H1 (cell line): ENCODE data around the gene STK11. TPM values are rescaled to one million over a fixed set of nuclear protein-coding genes. Genes with fewer than 3 reads are reported as not detected.

Source experiments
- CTCF ChIA-PET: fragments of 300-600 bp; sonication (Branson Sonifier 250); formaldehyde crosslinking; loops from one replicate; lab custom pipeline; 2021; ENCODE audit not compliant: partially characterized antibody; lab: Charles Lee
- POLR2A ChIA-PET: fragments of 300-600 bp; sonication (Branson Sonifier 250); formaldehyde crosslinking; loops from one replicate; lab custom pipeline; 2021; ENCODE audit warnings: inconsistent platforms; ENCODE audit not compliant: partially characterized antibody; lab: Charles Lee
- DNase-seq, 2 experiments: peaks; one replicate each; pipeline versions ENCODE4 v3.0.0 to v3.0.0-alpha.2; 2010 to 2022; ENCODE audit warnings: low spot score in 2 of 2, low read depth in 1 of 2, mixed read lengths in 1 of 2
- FAIRE-seq: peaks from 2 replicates; lab custom pipeline; 2011; peaks lifted over from hg19 to GRCh38; lab: Jason Lieb, UNC
- H2AFZ ChIP-seq: 2 replicates; pipeline ENCODE4 v1.8.1; 2012; ENCODE audit warnings: low read length, inconsistent platforms
- H2AK5ac ChIP-seq: 2 replicates; pipeline ENCODE4 v1.6.1; 2013; ENCODE audit warnings: low read depth, low read length
- H2BK120ac ChIP-seq: replicated peaks from 2 replicates; pipeline ENCODE3; 2013; ENCODE audit warnings: low read depth, low read length, inconsistent platforms
- H2BK12ac ChIP-seq: 2 replicates; pipeline ENCODE4 v1.6.1; 2013; ENCODE audit warnings: low read depth, low read length
- H2BK15ac ChIP-seq: 2 replicates; pipeline ENCODE4 v1.6.1; 2013; ENCODE audit warnings: low read length
- H2BK20ac ChIP-seq: 2 replicates; pipeline ENCODE4 v1.6.1; 2013; ENCODE audit warnings: low read length
- H2BK5ac ChIP-seq: 2 replicates; pipeline ENCODE4 v1.6.1; 2013; ENCODE audit warnings: low read depth, low read length
- H3K14ac ChIP-seq: 2 replicates; pipeline ENCODE4 v1.6.1; 2013; ENCODE audit warnings: inconsistent platforms; ENCODE audit not compliant: insufficient read length
- H3K18ac ChIP-seq: 2 replicates; pipeline ENCODE4 v1.6.1; 2013; ENCODE audit warnings: low read length; ENCODE audit errors: extremely low read depth
- H3K23ac ChIP-seq: 2 replicates; pipeline ENCODE4 v1.6.1; 2013; ENCODE audit warnings: inconsistent platforms; ENCODE audit not compliant: insufficient read length
- H3K23me2 ChIP-seq: 2 replicates; pipeline ENCODE4 v1.6.1; 2013; ENCODE audit warnings: low read depth, low read length
- H3K27ac ChIP-seq: 2 replicates; pipeline ENCODE4 v1.6.1; 2011; ENCODE audit warnings: low read depth, low read length, inconsistent platforms
- H3K27me3 ChIP-seq, 4 experiments: replicated peaks in 1 of 4; 1 replicate in 1 of 4; 2 replicates in 3 of 4; pipeline versions ENCODE4 v1.6.1 to v1.8.1; 2011 to 2013; ENCODE audit warnings: low read length in 3 of 4, mild to moderate bottlenecking in 3 of 4, inconsistent platforms in 2 of 4, mixed read lengths in 2 of 4, moderate library complexity in 1 of 4; ENCODE audit not compliant: control insufficient read depth in 3 of 4, insufficient read depth in 3 of 4; ENCODE audit errors: extremely low read depth in 1 of 4
- H3K36me3 ChIP-seq, 4 experiments: 2 replicates each; pipeline versions ENCODE4 v1.6.1 to v1.8.1; 2011 to 2013; ENCODE audit warnings: mild to moderate bottlenecking in 4 of 4, low read length in 3 of 4, moderate library complexity in 2 of 4, control low read depth in 1 of 4, inconsistent platforms in 1 of 4; ENCODE audit not compliant: insufficient read depth in 4 of 4, control insufficient read depth in 2 of 4
- H3K4ac ChIP-seq: replicated peaks from 2 replicates; pipeline ENCODE3; 2013; ENCODE audit warnings: low read length, low read depth, mixed read lengths, inconsistent platforms; ENCODE audit not compliant: insufficient read length
- H3K4me1 ChIP-seq, 4 experiments: replicated peaks in 1 of 4; 1 replicate in 1 of 4; 2 replicates in 3 of 4; pipeline versions ENCODE4 v1.6.1 to v1.8.1; 2011 to 2013; ENCODE audit warnings: low read length in 3 of 4, inconsistent platforms in 2 of 4, mixed read lengths in 1 of 4; ENCODE audit not compliant: insufficient read depth in 4 of 4, control insufficient read depth in 3 of 4
- H3K4me2 ChIP-seq, 2 experiments: 2 replicates each; pipeline versions ENCODE4 v1.6.1 to v1.8.1; 2011 to 2013; ENCODE audit warnings: low read depth in 2 of 2, low read length in 2 of 2, control low read depth in 1 of 2, inconsistent platforms in 1 of 2, mild to moderate bottlenecking in 1 of 2; ENCODE audit not compliant: insufficient read depth in 1 of 2
- H3K4me3 ChIP-seq, 4 experiments: fragments of 200-600, 300-600 bp in 1 of 4; sonication (generic), shearing (Covaris generic), sonication (Bioruptor Twin) in 1 of 4; 2 replicates each; pipeline versions ENCODE4 v1.5.1 to v1.8.1; 2011 to 2016; ENCODE audit warnings: low read length in 4 of 4, low read depth in 3 of 4, control low read depth in 2 of 4, inconsistent platforms in 2 of 4, mild to moderate bottlenecking in 2 of 4, mixed read lengths in 1 of 4, moderate library complexity in 1 of 4; ENCODE audit not compliant: insufficient read depth in 2 of 4; ENCODE audit errors: extremely low read depth in 1 of 4
- H3K56ac ChIP-seq: replicated peaks from 2 replicates; pipeline ENCODE3; 2013; ENCODE audit warnings: low read depth, mild to moderate bottlenecking, mixed read lengths, low read length, inconsistent platforms; ENCODE audit not compliant: insufficient read length
- H3K79me1 ChIP-seq: 2 replicates; pipeline ENCODE4 v1.6.1; 2013; ENCODE audit warnings: low read depth, low read length, control low read depth
- H3K79me2 ChIP-seq, 2 experiments: 2 replicates each; pipeline versions ENCODE4 v1.6.1 to v1.8.1; 2012 to 2013; ENCODE audit warnings: low read length in 2 of 2, mild to moderate bottlenecking in 2 of 2, inconsistent platforms in 1 of 2; ENCODE audit not compliant: insufficient read depth in 2 of 2, control insufficient read depth in 1 of 2
- H3K9ac ChIP-seq, 4 experiments: replicated peaks in 1 of 4; 1 replicate in 1 of 4; 2 replicates in 3 of 4; pipeline versions ENCODE4 v1.6.1 to v1.8.1; 2011 to 2013; ENCODE audit warnings: low read depth in 3 of 4, low read length in 3 of 4, control low read depth in 2 of 4, mild to moderate bottlenecking in 2 of 4, moderate library complexity in 2 of 4, inconsistent platforms in 1 of 4; ENCODE audit errors: extremely low read depth in 1 of 4
- H3K9me3 ChIP-seq, 2 experiments: 2 replicates each; pipeline versions ENCODE4 v1.6.1 to v1.8.1; 2012 to 2013; ENCODE audit warnings: mild to moderate bottlenecking in 2 of 2, moderate library complexity in 2 of 2, control low read depth in 1 of 2, inconsistent platforms in 1 of 2, low read depth in 1 of 2, low read length in 1 of 2, mixed read lengths in 1 of 2; ENCODE audit not compliant: insufficient read depth in 2 of 2
- H4K20me1 ChIP-seq, 2 experiments: replicated peaks in 1 of 2; 2 replicates each; pipeline versions ENCODE3 to v1.8.1; 2011 to 2013; ENCODE audit warnings: inconsistent platforms in 2 of 2, low read length in 2 of 2, mild to moderate bottlenecking in 1 of 2; ENCODE audit not compliant: insufficient read depth in 2 of 2, control insufficient read depth in 1 of 2
- H4K5ac ChIP-seq: 2 replicates; pipeline ENCODE4 v1.6.1; 2013; ENCODE audit warnings: low read length, low read depth, mixed read lengths, inconsistent platforms; ENCODE audit not compliant: insufficient read length
- H4K8ac ChIP-seq: 2 replicates; pipeline ENCODE4 v1.8.0; 2013; ENCODE audit warnings: mild to moderate bottlenecking, moderate library complexity, low read length, inconsistent platforms; ENCODE audit not compliant: insufficient read depth; ENCODE audit errors: extremely low read depth
- H4K91ac ChIP-seq: replicated peaks from 2 replicates; pipeline ENCODE3; 2013; ENCODE audit warnings: low read length, mixed read lengths, inconsistent platforms; ENCODE audit not compliant: insufficient read length
- CREB1 ChIP-seq: IDR thresholded peaks from 2 replicates; pipeline ENCODE4 v1.6.1; 2012; ENCODE audit warnings: inconsistent platforms
- KDM4A ChIP-seq: IDR thresholded peaks from one replicate; pipeline ENCODE4 v1.7.1; 2012; ENCODE audit warnings: low read depth, mild to moderate bottlenecking, moderate library complexity, low read length, inconsistent platforms; ENCODE audit not compliant: severe bottlenecking
- NRF1 ChIP-seq: IDR thresholded peaks from 2 replicates; pipeline ENCODE4 v1.6.1; 2011; ENCODE audit warnings: mild to moderate bottlenecking, low read depth, low read length, improper control_type of control experiment
- POLR2A ChIP-seq, 2 experiments: IDR thresholded peaks; 1 replicate in 1 of 2; 2 replicates in 1 of 2; pipeline ENCODE4 v1.6.1; 2011; ENCODE audit warnings: low read depth in 2 of 2, low read length in 2 of 2, mild to moderate bottlenecking in 2 of 2; ENCODE audit errors: control extremely low read depth in 1 of 2
- POU5F1 ChIP-seq: IDR thresholded peaks from 2 replicates; pipeline ENCODE4 v1.6.1; 2011; ENCODE audit warnings: low read depth, mild to moderate bottlenecking, low read length, moderate library complexity
- SAP30 ChIP-seq: fragments of 300-600 bp; sonication (generic); IDR thresholded peaks from 2 replicates; pipeline ENCODE4 v1.7.1; 2012; ENCODE audit warnings: low read length, moderate library complexity, mild to moderate bottlenecking, inconsistent platforms; ENCODE audit not compliant: insufficient read depth, insufficient replicate concordance
- USF2 ChIP-seq: IDR thresholded peaks from 2 replicates; pipeline ENCODE4 v1.6.1; 2011; ENCODE audit warnings: low read length, improper control_type of control experiment
- WGBS, 2 experiments: shearing (Covaris generic) in 1 of 2; methylation state at CpG; one replicate each; pipeline versions ENCODE4 v1.1.6 to v1.1.7; 2013 to 2015; ENCODE audit warnings: low lambda C conversion rate in 2 of 2, mixed read lengths in 2 of 2, inconsistent platforms in 1 of 2, low coverage in 1 of 2, missing lambda C conversion rate in 1 of 2; ENCODE audit not compliant: insufficient replicate concordance in 2 of 2, insufficient coverage in 1 of 2, insufficient read length in 1 of 2; ENCODE audit errors: extremely low coverage in 1 of 2, missing lambda C conversion rate in 1 of 2; 5-methylcytosine and 5-hydroxymethylcytosine counted together
- polyA plus RNA-seq, 7 experiments: library from polyadenylated mRNA; depleted of rRNA in 3 of 7; stranded (reverse) in 5 of 7; unstranded in 2 of 7; fragments of >200 nt in 5 of 7; fragments of 200-250 nt in 2 of 7; gene quantifications; 1 replicate in 5 of 7; 2 replicates in 1 of 7; 4 replicates in 1 of 7; pipeline versions ENCODE4 v1.2.1 to v1.2.3, GENCODE V29; 2011 to 2013; ENCODE audit warnings: missing spikeins in 2 of 7, mixed read lengths in 2 of 7
- total RNA-seq: library from RNA; stranded (reverse); fragmentation: NEBNext Ultra II Directional; extraction: Animal tissue kit (Norgen Biotek cat#: 25700); gene quantifications from 2 replicates; pipeline ENCODE4 v1.2.1, GENCODE V29; 2021

STK11 gene
- total and polyA plus RNA-seq, 2 of the 8 experiments (the other 6 are each of a cell fraction or from before 2014, with no cell fraction given): 45.3 to 70.7 TPM

DNA sequence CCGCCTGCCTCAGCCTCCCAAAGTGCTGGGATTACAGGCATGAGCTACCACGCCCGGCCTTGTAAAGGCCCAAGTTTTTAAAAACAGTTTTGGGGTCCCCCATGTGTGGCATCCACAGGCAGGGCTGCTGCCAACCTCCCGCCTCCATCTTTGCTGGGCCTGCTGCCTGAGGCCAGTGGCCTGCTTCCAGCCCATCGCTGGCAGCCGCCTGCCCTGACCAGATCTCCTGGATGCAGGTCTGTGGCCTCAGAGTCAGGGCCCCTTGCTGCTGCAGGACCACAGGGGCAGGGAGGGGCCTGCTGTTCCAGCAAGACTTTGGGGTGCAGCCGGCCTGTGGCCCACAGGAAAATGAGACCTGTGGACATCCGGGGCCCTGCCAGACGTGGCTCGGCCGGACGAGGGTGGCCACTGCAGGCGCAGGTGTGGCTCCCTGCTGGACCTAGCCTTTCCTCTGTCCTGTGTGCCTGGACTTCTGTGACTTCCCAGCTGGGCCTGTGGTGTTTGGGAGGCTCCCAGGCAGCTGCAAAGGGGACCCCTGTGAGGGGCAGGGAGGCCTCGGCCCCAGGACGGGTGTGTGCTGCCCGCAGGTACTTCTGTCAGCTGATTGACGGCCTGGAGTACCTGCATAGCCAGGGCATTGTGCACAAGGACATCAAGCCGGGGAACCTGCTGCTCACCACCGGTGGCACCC lies 14.4 kb downstream of the STK11 start:
- H3K4me1 ChIP-seq: peaks cover 0 to 3% (median 2%) of the 10 kb centered on the region in 4 experiments; a peak in 3 of 7 replicates
- H4K91ac ChIP-seq: no peak overlapping the region
- H4K5ac ChIP-seq: no peak overlapping the region
- H3K56ac ChIP-seq: no peak overlapping the region
- H3K14ac ChIP-seq: no peak overlapping the region
- DNase-seq: no peak
- H3K4me3 ChIP-seq: no peak overlapping the region
- H2BK15ac ChIP-seq: no peak overlapping the region
- no peak overlapping the region for H2AK5ac ChIP-seq
- no peak overlapping the region for H3K4me2 ChIP-seq
- H2BK120ac ChIP-seq: no peak overlapping the region
- peaks cover 32 to 37% of the 10 kb centered on the region in 2 experiments for H4K20me1 ChIP-seq
- 94% methylated on average over 19 of the region's 19 CpGs; no CpG with 5 or more reads in 1 of the 2 experiments for WGBS, 2 experiments
- H4K8ac ChIP-seq: no peak overlapping the region; the same call in 1 of the 2 replicates
- H3K23ac ChIP-seq: no peak overlapping the region
- no peak overlapping the region for H3K27ac ChIP-seq
- no peak overlapping the region for H2BK20ac ChIP-seq
- H2BK12ac ChIP-seq: no peak overlapping the region
- H3K9me3 ChIP-seq: no peaks in the 10 kb centered on the region
- H3K23me2 ChIP-seq: no peaks in the 10 kb centered on the region
- FAIRE-seq: no peak
- POLR2A ChIA-PET: interaction anchor here (1.0 to 1.4 kb wide), 3 partner anchors 9 to 112 kb away, joined by 3 to 8 read pairs (median 4); no protein-coding TSS in a partner anchor
- peaks cover 3 to 36% of the 10 kb centered on the region in 2 experiments; a peak in 3 of 4 replicates for H3K79me2 ChIP-seq
- no peak overlapping the region for H3K4ac ChIP-seq
- H2BK5ac ChIP-seq: no peak overlapping the region
- H3K9ac ChIP-seq: no peak overlapping the region
- CTCF ChIA-PET: interaction anchor here (0.6 to 9.0 kb wide), 17 partner anchors 8 to 311 kb away, joined by 3 to 56 read pairs (median 4); partner anchors contain the start of gene ATP5F1D
- TF ChIP-seq KDM4A (no peak), POU5F1 (no peak), CREB1 (no peak), NRF1 (no peak), USF2 (no peak), POLR2A (IDR thresholded peaks at IDR 0.05; ENCODE audit: control extremely low read depth in 1 of 2, low read depth in 2 of 2, low read length in 2 of 2) (no peak), SAP30 (no peak)
- no peaks in the 10 kb centered on the region for H3K27me3 ChIP-seq
- H3K36me3 ChIP-seq: peaks cover 0 to 30% (median 0%) of the 10 kb centered on the region in 4 experiments; a peak in 3 of 8 replicates
- H3K18ac ChIP-seq: no peak overlapping the region
- H3K79me1 ChIP-seq: peaks cover 9% of the 10 kb centered on the region
- H2AFZ ChIP-seq: no peak overlapping the region
